NCI-H146 (cell line): Measurements from ENCODE around the gene NF2.

Experiments used
- DNase-seq: peaks from one replicate; lab custom pipeline; 2025; lab: John Stamatoyannopoulos, UW

The NF2 gene

DNA sequence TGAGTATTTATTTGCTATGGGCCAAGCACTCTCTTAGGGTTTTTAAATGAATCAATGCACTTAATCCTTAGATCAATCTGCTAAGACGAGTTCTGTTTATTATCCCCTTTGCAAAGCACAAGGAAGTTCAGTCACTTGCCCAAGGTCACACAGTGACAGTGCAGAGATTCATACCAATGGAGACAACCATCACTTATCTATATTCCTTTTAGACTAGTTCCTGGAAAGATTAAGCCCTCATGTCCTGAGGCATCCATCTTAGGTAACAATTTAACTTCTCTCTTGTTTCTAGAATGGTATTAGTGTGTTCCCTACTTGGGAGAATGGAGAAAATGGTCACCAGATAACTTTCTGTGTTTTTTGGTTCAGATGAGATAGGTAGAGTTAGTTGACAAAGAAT, 28.3 kb downstream of the NF2 start:
- DNase-seq, result no peak

- DNase-seq, result no peak
Measured at GRCh38 chr22:29632672-29633071, 29.2 kb downstream of the NF2 start.

GRCh38 chr22:29633514-29634312, 30.3 kb downstream of the NF2 start:
- no peak for DNase-seq

- no peak for DNase-seq
Measured at GRCh38 chr22:29634847-29635246, 31.4 kb downstream of the NF2 start.

DNA sequence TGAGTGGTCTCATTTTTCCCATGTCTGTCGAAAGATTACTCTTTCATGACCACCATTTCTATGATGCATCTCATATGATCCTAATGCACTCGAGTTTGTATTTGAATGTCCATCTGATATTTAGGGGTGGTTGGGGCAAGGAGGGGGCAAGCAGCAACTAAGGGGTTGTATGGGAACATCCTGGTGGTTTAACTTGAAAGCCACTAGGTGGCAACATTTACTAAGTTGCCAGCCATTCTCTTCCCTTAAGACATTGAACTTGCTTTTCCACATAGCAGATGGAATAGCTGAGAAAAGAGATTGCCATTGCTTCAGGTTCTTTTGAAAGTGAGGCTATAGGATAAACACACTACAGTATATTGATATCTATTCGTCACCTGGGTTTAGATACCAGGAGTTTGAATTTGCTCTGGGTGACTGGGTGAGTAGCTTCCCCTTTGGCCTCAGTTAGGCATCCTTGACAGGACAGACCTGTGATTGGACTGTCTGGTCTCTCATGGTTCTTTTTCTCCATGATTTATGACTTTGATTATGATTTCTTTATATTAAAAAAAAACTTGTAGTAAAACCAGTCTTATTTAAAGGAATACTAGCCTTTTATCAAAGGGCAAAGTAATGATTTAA, 32.4 kb downstream of the NF2 start:
- DNase-seq, result peak; percentile 38

GRCh38 chr22:29636751-29637150, 33.3 kb downstream of the NF2 start:
- DNase-seq, result no peak

GRCh38 chr22:29637181-29637580, 33.7 kb downstream of the NF2 start:
- DNase-seq, result no peak

GRCh38 chr22:29638678-29639077, 35.2 kb downstream of the NF2 start:
- no peak for DNase-seq

DNA sequence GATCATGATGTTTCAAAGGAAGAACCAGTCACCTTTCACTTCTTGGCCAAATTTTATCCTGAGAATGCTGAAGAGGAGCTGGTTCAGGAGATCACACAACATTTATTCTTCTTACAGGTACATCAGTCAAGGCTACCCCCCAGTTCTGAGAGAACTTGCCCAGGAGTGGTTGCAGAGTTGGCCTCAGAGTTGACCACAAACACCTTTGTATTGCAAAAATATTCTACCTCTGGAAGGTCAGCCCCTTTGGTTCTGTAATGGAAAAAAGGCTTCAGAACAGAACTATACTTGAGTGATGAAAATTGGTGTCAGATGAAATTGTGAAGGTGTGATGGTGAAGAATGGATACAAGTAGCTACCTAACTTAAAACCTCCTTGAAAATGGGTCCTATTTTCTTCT, 35.7 kb downstream of the NF2 start:
- no peak for DNase-seq

DNA sequence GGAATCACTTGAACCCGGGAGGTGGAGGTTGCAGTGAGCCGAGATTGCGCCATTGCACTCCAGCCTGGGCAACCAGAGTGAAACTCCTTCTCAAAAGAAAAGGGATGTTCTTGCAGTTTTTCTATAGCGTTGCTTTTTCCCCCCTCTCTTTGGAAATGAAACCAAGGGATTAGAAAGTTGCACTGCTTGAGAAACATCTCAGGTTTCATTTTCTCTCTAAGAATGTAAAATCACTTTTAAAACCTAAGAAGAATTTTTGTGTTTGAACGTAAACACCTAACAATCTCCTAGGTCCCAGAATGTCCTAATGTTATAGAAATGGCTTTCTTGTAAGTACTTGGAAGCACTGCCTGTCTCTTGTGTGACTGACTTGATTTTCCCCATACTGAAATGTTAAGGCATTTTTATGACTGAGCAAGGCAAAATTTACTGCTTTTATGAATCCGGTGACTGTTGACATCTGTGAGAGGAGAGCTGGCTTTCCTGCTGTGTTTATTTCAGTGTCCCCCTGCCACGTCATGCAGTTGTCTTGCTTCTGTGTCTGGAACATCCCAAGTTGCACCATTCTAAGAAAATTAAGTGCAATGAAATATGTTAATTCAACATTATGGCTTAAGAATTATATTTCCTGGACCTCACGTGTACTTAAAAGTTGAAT, 37.7 kb downstream of the NF2 start:
- no peak for DNase-seq

- no peak for DNase-seq
Measured at GRCh38 chr22:29641700-29642330, 38.4 kb downstream of the NF2 start.

DNA sequence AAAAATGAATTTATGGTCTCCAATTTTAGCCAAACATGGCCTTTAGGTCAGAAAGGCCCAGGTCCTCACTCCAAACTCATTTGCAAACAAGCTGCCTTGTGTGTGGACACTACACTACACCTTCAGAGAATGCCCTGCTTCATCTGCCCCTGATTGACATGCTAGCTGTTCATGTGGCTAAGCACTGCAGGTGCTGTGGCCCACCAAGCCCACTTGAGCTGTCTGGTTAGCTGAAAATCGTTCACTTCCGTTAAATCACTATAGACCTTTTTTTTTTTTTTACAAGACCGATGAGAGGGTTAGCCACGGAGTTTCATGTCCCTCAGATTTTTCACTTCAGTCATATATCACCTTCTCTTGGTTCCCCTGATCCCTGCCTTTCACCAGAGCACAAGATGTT, 39.3 kb downstream of the NF2 start:
- no peak for DNase-seq

DNA sequence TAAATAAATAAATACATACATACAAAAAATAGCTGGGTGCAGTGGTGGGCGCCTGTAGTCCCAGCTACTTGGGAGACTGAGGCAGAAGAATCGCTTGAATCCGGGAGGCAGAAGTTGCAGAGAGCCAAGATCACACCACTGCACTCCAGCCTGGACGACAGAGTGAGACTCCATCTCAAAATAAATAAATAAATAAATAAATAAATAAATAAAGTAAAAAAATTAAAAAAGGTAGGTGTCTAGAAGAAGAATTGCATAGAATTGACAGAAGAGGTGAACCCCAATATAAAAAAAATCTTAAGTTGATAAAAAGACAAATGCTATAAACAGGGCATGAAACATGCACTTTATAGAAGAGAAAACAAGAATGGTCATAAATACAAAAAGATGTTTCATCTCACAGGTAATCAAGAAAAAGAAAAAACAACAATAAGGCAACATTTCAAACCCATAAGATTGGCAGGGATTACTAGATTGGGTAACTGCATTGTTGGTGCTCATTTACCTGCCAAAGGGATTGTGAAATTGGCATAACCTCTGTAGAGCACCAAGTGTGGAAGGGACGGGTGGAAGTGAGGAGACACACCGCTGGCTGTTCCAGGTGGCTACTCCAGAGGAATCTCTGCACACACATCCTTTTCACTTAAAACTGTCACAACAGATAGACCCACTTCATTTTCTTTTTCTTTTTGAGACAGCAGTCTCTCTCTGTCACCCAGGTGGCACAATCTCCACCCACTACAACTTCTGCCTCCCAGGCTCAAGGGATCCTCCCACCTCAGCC, 44.7 kb downstream of the NF2 start:
- DNase-seq, result no peak

- DNase-seq, result no peak
Measured at GRCh38 chr22:29650370-29650769, 46.9 kb downstream of the NF2 start.

- DNase-seq, result no peak
Measured at GRCh38 chr22:29651652-29652051, 48.2 kb downstream of the NF2 start.

DNA sequence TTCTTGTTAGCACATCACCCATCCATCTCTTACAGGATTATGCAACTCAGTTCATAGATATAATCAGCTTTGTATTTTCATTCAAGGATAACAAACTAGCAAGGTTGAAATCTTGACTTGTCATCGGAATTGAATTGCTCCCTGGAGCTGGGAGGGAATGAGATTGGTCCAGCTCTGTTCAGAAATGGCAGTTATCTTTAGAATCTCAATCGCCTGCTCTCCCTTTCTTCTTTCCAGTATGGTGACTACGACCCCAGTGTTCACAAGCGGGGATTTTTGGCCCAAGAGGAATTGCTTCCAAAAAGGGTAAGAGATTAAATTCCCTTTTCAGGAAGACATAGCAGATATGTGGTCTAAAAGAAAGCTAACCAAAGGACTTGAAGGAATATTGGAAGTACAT, 51.0 kb downstream of the NF2 start:
- no peak for DNase-seq

- no peak for DNase-seq
Measured at GRCh38 chr22:29654882-29655281, 51.4 kb downstream of the NF2 start.

GRCh38 chr22:29658176-29658575, 54.7 kb downstream of the NF2 start:
- no peak for DNase-seq

DNA sequence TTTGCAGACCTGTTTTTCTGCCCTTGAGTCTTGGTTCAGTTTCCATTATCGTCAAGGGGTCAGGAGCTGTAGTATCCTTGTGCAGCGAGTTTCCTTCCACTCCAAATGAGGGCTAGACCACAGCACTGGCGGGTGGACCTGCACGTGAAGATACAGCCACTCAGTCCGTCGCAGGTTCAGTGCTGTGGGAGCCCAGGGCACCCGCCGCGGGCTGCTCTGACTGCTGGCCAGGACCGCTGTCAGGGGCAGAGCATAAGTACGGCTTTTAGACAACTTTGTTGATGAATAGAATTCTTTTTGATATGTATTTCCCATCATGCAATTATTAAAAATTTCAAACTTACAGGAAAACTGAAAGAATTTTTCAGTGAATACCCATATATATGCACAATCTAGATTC, 56.6 kb downstream of the NF2 start:
- DNase-seq, result no peak

GRCh38 chr22:29661336-29661735, 57.9 kb downstream of the NF2 start:
- DNase-seq, result no peak

GRCh38 chr22:29663180-29663821, 59.9 kb downstream of the NF2 start:
- DNase-seq, result no peak

GRCh38 chr22:29665486-29665885, 62.1 kb downstream of the NF2 start:
- DNase-seq, result no peak
